NCI-H82 treated with DMSO at 0.1 percent for 48 hours (cell line): ENCODE measurements around the gene SH3D19.
A peak's percentile ranks its signal among the peaks of the same experiment; 100 is the strongest.

Experiments
- DNase-seq: peaks from one replicate; lab custom pipeline; 2025; ENCODE audit not compliant: unreplicated experiment; lab: John Stamatoyannopoulos, UW

The SH3D19 gene

GRCh38 chr4:151233600-151233999, 91.8 kb downstream of the SH3D19 start:
- peak; percentile 43 for DNase-seq

DNA sequence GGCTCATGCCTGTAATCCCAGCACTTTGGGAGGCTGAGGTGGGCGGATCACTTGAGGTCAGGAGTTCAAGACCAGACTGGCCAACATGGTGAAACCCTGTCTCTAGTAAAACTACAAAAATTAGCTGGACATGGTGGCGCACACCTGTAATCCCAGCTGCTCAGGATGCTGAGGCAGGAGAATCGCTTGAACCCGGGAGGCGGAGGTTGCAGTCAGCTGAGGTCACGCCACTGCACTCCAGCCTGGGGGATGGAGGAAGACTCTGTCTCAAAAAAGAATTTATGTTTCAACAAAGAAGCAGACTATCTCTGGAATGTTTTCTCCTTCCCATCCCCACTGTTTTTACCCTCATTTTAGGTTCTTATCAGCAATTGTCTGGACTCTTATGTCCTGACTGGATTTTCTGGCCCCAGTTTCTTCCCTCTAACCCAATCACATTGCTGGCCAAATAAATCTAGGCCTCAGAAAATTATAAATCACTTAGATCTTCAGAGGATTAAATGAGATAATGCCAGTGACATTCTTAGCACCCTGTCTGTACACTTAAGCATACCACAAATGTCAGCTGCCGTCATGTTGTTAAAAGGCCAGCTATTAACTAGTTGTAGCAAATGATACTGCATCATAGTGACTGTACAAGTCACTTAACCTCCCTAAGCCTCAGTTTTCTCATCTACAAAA, 93.3 kb downstream of the SH3D19 start:
- peak; percentile 81 for DNase-seq

- no peak for DNase-seq
These were observed 97.0 kb downstream of the SH3D19 start for GRCh38 chr4:151228189-151229119.

DNA sequence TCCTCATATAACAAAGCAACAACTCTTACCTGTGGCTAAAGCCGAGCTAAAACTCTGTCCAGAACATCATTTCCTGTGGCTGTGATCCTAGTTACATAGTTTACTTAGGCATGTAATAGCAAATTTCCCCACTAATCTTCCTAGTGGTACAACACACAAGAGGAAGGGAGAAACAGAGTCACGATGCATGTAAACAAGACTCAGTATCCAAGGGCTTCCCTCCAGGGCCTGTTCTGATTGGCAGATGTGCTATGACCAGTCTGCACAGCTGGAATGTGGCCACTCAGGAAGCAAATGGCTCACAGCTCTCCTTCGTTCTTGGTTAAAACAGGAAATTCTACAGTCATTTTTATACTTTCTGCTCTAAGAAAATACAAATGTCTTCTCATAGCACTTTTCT, 97.7 kb downstream of the SH3D19 start:
- DNase-seq = no peak

- no peak for DNase-seq
These were observed 98.2 kb downstream of the SH3D19 start for GRCh38 chr4:151227172-151227571.

DNA sequence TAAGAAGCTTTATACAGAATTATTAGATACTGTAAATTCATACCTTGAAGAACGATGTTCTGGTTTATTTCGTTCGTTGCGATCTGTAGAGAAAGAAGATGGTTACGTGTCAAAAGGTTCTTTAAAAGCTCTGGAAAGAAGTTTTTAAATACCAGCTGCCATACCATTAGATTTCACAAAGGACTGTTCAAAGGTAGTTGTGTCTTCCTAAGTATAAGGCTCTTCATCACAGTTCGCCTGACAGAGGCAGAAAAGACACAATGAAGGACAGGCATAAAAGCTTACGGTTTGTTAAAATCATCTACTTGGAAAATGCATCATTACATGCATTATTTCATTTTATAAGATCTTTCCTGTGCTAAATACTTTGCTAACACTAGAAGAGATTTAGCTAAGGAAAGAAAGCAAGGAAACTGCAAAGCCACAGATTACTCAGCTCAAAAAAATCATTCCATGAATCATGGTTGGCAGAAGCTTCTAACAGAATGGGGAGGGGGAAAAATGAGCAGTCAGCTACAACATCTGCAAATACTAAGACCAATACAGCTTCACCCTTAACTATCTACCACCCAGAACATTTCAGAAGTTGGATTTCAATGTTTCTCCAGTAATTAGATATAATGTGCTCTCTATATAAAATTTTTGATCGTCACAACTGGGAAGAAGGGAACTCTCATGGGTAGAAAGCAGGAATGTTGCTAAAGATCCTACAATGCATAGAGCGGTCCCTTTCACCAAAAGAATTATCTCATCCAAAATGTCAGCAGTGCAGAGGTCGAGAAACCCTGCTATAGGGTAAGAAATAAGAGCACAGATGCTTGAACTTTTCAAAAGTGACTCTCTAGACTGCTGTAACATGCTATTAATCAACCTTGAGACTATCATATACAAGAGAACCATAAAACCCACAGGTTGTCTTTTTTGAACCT, 99.1 kb downstream of the SH3D19 start:
- DNase-seq = no peak

GRCh38 chr4:151223465-151223864, 101.9 kb downstream of the SH3D19 start:
- DNase-seq = no peak

DNA sequence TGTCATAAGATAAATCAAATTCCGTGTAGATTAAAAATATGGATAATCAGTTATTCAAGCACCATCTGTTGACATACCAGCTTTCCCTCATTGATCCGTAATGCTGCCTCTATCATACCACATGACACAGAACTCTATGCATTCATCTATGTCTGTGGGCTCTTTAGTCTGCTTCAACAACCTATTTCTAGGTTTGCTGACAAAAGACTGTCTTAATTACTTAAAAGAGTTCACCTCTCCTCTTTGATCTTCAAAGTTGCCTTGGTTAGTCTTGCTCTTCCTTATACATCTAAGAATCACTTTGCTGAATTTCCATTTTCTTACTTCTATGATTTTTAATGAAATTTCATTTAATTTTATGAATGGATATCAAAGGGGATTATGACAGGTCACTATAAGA, 105.5 kb downstream of the SH3D19 start:
- DNase-seq = peak; percentile 33

GRCh38 chr4:151219091-151219490, 106.3 kb downstream of the SH3D19 start:
- DNase-seq = peak; percentile 97

- DNase-seq = peak; percentile 25
These were observed 107.1 kb downstream of the SH3D19 start for GRCh38 chr4:151218343-151218742.

DNA sequence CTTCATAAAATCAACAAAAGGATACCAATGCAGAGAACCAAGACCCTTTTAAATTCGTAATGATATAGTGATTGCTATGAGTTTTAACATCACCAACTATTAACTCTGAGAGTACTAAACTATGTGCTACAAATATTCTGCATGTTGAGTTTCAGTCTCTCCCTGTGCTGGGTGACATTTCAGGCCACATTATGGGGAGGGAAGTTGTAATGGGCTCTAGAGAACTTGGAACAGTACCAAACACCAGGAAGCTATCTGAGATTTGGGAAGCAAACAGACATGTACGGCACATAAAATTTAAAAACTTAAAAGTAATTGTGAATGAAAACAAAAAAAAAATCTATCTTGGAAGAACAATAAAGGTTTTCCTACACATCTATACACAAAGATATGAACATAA, 108.1 kb downstream of the SH3D19 start:
- DNase-seq = no peak

GRCh38 chr4:151215295-151215694, 110.1 kb downstream of the SH3D19 start:
- no peak for DNase-seq

DNA sequence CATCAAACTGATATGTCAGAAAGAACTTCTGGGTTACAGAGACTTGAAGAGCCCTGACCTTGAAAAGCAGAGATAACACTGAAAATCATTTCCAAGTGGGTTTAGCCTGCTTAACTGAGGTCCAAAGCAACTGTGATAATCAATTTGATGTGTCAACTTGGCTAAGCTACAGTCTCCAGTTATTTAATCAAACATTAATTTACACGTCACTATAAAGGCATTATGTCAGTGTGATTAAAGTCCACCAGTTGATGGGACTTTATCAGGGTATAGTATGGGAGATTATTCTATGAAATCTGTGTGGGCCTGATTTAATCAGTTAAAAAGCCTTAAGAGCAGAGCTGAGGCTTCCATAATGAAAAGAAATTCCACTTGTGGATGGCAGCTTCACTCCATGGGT, 117.5 kb downstream of the SH3D19 start:
- DNase-seq = no peak

GRCh38 chr4:151207186-151207585, 118.2 kb downstream of the SH3D19 start:
- DNase-seq = no peak

DNA sequence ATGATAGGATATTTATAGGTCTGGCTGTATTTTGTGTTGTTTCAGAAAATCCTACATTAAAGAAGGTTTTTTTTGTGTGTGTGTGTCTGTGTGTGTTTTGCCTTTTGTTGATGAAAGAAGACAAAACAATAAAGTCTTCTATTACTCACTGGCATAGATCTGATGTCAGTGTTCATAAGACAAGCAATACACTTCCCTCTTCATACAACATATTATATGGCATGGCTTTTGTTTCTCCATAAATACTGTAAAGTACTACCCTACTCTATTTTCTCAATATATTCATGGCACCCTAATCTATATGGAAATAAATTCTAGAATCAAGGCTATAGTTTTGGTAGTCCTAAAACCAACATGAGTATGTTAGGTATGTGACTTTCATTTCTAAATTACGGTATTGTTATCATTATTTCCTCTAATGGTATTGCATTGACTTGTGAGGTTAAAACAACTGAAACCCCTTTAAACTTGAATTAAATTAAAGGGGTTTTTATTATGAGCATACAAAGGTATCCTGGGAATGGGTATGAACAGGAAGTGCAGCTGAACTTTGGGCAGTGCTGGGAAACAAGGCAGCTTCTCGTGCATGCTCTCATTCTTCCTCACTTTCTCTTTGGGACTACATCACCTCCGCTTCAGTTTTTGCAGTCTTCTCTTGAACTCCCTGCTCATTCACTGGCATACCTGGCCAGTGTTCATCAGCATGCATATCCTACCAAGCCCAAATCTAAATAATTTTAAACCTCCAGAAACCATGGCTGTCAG, 119.0 kb downstream of the SH3D19 start:
- DNase-seq = no peak

DNA sequence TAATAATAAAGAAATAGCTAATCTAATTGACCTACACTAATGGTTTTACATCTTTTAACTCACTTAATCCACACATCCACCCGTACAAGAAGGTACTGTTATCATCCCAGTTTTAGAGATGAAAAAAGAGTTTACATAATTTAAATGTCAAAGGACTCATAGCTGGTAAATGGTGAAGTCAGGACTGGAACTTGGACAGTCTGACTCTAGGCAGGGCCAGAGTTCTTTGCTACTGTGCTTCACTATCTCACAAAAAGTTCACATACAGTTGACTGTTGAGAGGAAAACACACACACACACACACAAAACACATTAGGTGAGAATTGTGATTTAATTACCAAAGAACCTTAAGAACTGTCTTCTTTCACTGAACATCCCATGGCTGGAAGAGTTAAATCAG, 119.7 kb downstream of the SH3D19 start:
- DNase-seq = no peak

DNA sequence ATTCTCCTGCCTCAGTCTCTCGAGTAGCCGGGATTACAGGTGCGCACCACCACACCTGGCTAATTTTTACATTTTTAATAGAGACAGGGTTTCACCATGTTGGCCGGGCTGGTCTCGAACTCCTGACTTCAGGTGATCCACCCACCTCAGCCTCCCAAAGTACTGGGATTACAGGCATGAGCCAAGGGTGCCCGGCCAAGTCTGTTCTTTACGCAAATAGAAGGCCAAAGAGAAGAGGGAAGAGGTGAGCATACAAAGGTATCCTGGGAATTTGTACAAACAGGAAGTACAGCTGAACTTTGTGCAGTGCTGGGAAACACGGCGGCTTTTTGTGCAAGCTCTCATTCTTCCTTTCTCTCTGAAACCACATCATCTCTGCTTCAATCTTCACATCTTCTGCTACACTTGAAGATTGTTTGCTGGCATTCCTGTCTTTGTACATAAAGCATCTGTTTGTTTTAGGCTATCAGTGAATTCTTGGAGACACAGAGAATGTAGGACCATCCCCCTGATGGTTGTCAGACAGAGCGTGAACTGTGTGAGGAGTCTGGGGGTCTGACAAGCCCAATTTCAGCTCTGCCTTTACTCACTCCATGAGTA, 120.4 kb downstream of the SH3D19 start:
- no peak for DNase-seq

DNA sequence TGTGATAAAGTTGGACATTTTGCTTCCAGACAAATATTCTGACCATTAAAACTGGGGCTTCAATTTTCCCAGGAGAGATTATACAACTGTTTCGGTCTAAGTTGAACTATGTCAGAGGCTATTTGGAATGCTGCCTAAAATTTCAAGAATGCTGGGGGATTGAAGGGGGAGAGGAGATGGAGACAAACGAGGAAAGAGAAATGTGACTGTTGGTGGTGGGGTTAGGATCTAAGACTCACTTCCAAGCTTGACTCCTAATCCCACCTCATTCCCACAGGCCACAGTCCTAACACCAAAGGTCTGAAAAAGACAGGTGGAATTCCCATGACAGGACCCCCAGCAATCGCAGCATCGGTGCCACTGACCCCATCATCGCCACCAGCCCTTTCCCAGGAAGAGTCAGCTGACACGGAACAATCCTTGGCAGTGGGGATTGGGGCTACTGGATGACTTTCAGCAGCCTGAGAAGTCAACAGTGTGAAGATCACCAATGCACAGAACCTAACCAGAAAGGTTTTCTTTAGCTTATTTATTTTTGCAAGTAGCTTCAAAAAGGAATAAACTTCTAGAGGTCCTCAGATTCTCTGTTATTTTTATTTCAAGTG, 122.5 kb downstream of the SH3D19 start:
- DNase-seq = no peak

DNA sequence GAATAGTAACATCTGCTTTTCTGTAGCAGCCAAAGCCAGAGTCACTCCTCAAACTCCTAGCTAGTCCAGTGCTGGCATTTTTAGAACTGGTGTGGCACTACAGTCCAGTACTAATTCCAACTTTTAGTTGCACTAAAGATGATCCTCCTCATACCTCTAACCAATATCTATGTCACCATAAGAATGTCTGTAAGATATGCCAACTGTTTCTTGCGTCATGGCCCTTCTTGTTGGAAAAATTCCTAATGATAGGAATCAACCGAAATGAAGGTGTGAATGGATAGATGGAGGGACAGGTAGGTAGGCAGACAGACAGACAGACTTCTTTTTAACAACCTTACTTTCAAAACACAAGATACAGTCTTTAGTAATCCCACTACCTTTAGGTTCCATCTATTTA, 123.0 kb downstream of the SH3D19 start:
- DNase-seq = no peak
